Pancreas (tissue), 10 donors: ENCODE measurements around the gene NXPH4. TPM values are rescaled to one million over a fixed set of nuclear protein-coding genes. Genes with fewer than 3 reads are reported as not detected.

ENCODE experiments used
- ATAC-seq, 4 donors: fragments of 200-7000 bp; cut with Tn5 transposase; one replicate each; pipeline versions ENCODE4 v1.8.0 to v1.9.1; 2020; ENCODE audit warnings: mild to moderate bottlenecking in 4 of 4, moderate library complexity in 4 of 4
- DNase-seq, 6 donors: peaks; one replicate each; pipeline ENCODE4 v3.0.0-alpha.2; 2020
- FAIRE-seq: peaks from 2 replicates; lab custom pipeline; 2012; peaks lifted over from hg19 to GRCh38; lab: Jason Lieb, UNC
- H3K27ac ChIP-seq, 4 donors: fragments of 200-600 bp; sonication (generic); 1 replicate in 3 of 4; 2 replicates in 1 of 4; pipeline versions ENCODE4 v1.5.0 to v1.8.0; 2020
- H3K27me3 ChIP-seq, 4 donors: fragments of 200-600 bp; one replicate each; pipeline ENCODE4 v1.8.0; 2021
- H3K36me3 ChIP-seq, 3 donors: fragments of 200-600 bp; sonication (generic) in 1 of 3; one replicate each; pipeline versions ENCODE4 v1.5.0 to v1.8.0; 2020 to 2021
- H3K4me1 ChIP-seq, 3 donors: fragments of 200-600 bp; one replicate each; pipeline ENCODE4 v1.8.0; 2021
- H3K4me3 ChIP-seq, 4 donors: fragments of 200-600 bp; sonication (generic) in 2 of 4; one replicate each; pipeline versions ENCODE4 v1.5.0 to v1.8.0; 2020 to 2021
- H3K9me3 ChIP-seq, 4 donors: fragments of 200-600 bp; one replicate each; pipeline ENCODE4 v1.8.0; 2021
- WGBS, 2 donors: extraction: QIAGEN DNeasy Blood & Tissue Kit; methylation state at CpG; one replicate each; pipeline ENCODE4 v1.1.7; 2013; 5-methylcytosine and 5-hydroxymethylcytosine counted together
- intact Hi-C, 3 donors: fragments of 100-400 bp; cut with DNase I; formaldehyde crosslinking; loops; one replicate each; pipeline versions ENCODE4 v1.11.1 to v1.14.2; 2022
- polyA plus RNA-seq, 2 donors: library from polyadenylated mRNA; stranded (reverse); fragments of 200-250 nt; gene quantifications; one replicate each; pipeline ENCODE4 v1.2.3, GENCODE V29; 2013
- total RNA-seq, 6 donors: library from RNA; stranded (reverse); fragmentation: NEBNext Ultra II Directional in 4 of 6; extraction: Animal tissue kit (Norgen Biotek cat#: 25700) in 4 of 6; gene quantifications; one replicate each; pipeline versions ENCODE4 v1.2.1 to v1.2.4, GENCODE V29; 2021 to 2023
- TF ChIP-seq, protein P1 (sequence below), 4 donors: fragments of 200-600 bp; sonication (generic) in 3 of 4; IDR thresholded peaks; one replicate each; pipeline versions ENCODE4 v1.5.0 to v1.8.0; 2021; ENCODE audit warnings: antibody characterized with exemption in 4 of 4
- donor health status: healthy with polysubstance abuse.
- donor health status: DM: no; HTN: no; CAD: no; lungs with moderate emphysema.
- donor health status: DM: no; HTN: no; CAD: no.
- donor health status: control.
- donor health status: control.
- donor health status: Bipolar disorder and iron deficiency.
- donor health status: DM: yes; HTN: yes; CAD: no.
- donor health status: DM: no; HTN: no; CAD: no.
- donor health status: DM: no; HTN: no; CAD: no.
- donor health status: DM: yes; HTN: yes; CAD: no.

The NXPH4 gene
- total and polyA plus RNA-seq, 8 donors = 0.28 to 3.3 (median 0.79) TPM

DNA sequence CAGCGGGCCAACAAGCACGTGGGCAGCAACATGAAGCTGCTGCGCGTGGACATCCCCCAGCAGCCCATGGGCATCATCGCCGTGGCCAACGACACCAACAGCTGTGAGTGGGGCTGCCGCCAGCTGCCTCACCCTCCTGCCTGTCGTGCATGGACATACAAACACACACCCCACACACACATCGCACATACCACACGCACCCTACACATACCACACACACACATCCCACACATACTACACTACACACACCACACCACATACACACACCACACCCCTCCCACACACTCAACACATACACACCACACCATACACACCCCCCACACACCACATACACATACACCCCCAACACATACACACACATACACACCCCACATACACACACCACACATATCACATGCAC lies 25.2 kb upstream of the NXPH4 start:
- Histone ChIP-seq H3K4me1 (no peaks in the 10 kb centered on the region), H3K4me3 (no peak overlapping the region), H3K9me3 (no peaks in the 10 kb centered on the region), H3K27me3 (no peaks in the 10 kb centered on the region), H3K36me3 (no peaks in the 10 kb centered on the region), H3K27ac (no peak overlapping the region)
- intact Hi-C loops = no loop called here
- TF ChIP-seq, protein P1, sequence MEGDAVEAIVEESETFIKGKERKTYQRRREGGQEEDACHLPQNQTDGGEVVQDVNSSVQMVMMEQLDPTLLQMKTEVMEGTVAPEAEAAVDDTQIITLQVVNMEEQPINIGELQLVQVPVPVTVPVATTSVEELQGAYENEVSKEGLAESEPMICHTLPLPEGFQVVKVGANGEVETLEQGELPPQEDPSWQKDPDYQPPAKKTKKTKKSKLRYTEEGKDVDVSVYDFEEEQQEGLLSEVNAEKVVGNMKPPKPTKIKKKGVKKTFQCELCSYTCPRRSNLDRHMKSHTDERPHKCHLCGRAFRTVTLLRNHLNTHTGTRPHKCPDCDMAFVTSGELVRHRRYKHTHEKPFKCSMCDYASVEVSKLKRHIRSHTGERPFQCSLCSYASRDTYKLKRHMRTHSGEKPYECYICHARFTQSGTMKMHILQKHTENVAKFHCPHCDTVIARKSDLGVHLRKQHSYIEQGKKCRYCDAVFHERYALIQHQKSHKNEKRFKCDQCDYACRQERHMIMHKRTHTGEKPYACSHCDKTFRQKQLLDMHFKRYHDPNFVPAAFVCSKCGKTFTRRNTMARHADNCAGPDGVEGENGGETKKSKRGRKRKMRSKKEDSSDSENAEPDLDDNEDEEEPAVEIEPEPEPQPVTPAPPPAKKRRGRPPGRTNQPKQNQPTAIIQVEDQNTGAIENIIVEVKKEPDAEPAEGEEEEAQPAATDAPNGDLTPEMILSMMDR (IDR thresholded peaks at IDR 0.05) = no peak
- ATAC-seq (no peak), DNase-seq (no peak), FAIRE-seq (no peak)
- WGBS, 2 donors = 94% methylated on average over 11 of the region's 11 CpGs

DNA sequence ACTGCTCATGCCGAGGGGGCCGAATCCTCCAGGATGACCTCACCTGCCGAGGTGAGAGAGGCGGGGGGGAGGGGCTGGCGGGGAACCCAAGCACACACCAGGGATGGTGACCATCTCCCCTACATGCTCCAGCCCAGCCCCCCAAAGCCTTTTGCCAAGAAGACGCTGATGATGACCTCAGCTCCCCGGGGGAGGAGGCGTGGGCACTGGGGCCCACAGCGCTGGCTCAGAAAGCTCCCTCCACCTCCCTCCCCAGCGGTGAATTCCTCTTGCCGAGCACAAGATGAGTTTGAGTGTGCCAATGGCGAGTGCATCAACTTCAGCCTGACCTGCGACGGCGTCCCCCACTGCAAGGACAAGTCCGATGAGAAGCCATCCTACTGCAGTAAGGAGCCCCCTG lies 23.7 kb upstream of the NXPH4 start:
- Histone ChIP-seq H3K27ac (no peak overlapping the region), H3K4me3 (no peak overlapping the region), H3K27me3 (no peaks in the 10 kb centered on the region), H3K36me3 (no peaks in the 10 kb centered on the region), H3K9me3 (no peaks in the 10 kb centered on the region), H3K4me1 (no peaks in the 10 kb centered on the region)
- FAIRE-seq (no peak), DNase-seq (no peak), ATAC-seq (no peak)
- TF ChIP-seq, protein P1 (IDR thresholded peaks at IDR 0.05) = no peak
- intact Hi-C loops = no loop called here
- 88 to 93% methylated on average over 16 of the region's 16 CpGs for WGBS, 2 donors

DNA sequence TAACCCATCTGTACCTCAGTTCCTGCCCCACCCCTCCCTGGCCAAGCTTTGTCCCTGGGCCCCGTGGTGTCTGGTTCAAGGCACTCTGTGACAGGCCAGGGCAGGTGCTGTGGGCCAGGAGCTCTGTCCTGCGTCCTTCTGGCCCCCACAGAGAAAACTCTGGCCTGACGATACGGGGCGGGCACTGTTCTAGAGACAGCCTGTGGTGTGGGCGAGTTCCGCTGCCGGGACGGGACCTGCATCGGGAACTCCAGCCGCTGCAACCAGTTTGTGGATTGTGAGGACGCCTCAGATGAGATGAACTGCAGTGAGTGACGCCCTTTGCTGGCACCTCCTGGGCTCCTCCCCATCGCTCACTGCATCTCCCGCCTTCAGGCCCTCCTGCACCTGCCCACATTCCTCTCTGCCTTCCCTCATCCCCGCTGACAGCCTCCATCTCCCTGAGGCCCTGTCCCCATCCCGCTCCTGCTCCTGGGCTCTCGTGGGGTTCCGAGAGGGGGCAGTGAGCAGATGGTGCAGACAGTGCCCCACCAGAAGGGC lies 22.8 kb upstream of the NXPH4 start:
- DNase-seq = no peak
- TF ChIP-seq, protein P1 (IDR thresholded peaks at IDR 0.05) = no peak
- H3K36me3 ChIP-seq = no peaks in the 10 kb centered on the region
- 84 to 89% methylated on average over 19 of the region's 19 CpGs for WGBS, 2 donors
- no peaks in the 10 kb centered on the region for H3K4me1 ChIP-seq
- no peaks in the 10 kb centered on the region for H3K9me3 ChIP-seq
- no peak overlapping the region for H3K4me3 ChIP-seq
- no peak overlapping the region for H3K27ac ChIP-seq
- no peak for ATAC-seq
- intact Hi-C loops = no loop called here
- no peak for FAIRE-seq
- no peaks in the 10 kb centered on the region for H3K27me3 ChIP-seq

DNA sequence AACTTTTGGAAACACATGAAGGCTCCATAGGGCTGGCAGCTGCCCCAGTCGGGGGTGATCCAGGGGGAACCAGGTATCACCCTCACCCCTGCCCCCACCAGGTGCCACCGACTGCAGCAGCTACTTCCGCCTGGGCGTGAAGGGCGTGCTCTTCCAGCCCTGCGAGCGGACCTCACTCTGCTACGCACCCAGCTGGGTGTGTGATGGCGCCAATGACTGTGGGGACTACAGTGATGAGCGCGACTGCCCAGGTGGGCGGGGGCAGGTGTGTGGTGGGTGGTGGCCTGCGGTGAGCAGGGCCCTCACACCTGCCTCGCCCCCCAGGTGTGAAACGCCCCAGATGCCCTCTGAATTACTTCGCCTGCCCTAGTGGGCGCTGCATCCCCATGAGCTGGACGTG lies 22.3 kb upstream of the NXPH4 start:
- Histone ChIP-seq H3K27ac (no peak overlapping the region), H3K4me3 (no peak overlapping the region), H3K36me3 (no peaks in the 10 kb centered on the region), H3K4me1 (no peaks in the 10 kb centered on the region), H3K27me3 (no peaks in the 10 kb centered on the region), H3K9me3 (no peaks in the 10 kb centered on the region)
- DNase-seq = no peak
- 90 to 93% methylated on average over 18 of the region's 18 CpGs for WGBS, 2 donors
- TF ChIP-seq, protein P1 (IDR thresholded peaks at IDR 0.05) = no peak
- intact Hi-C loops = no loop called here
- FAIRE-seq = no peak
- no peak for ATAC-seq

DNA sequence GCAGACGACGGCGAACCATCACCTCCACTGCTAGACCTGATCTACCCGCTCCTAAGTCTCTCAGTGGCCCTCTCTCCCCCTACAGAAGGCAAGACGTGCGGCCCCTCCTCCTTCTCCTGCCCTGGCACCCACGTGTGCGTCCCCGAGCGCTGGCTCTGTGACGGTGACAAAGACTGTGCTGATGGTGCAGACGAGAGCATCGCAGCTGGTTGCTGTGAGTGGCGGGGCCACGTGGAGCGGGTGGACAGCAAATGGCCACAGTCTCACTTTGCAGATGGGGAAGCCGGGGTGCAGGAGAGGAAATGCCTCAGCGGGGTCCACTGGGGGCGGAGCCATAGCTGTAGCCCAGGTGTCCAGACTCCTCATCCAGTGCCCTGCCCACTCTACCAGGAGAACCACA lies 21.4 kb upstream of the NXPH4 start:
- intact Hi-C loops = no loop called here
- WGBS, 2 donors = 88 to 91% methylated on average over 19 of the region's 19 CpGs
- Histone ChIP-seq H3K9me3 (no peaks in the 10 kb centered on the region), H3K4me3 (no peak overlapping the region), H3K27ac (no peak overlapping the region), H3K4me1 (no peaks in the 10 kb centered on the region), H3K27me3 (no peaks in the 10 kb centered on the region), H3K36me3 (no peaks in the 10 kb centered on the region)
- TF ChIP-seq, protein P1 (IDR thresholded peaks at IDR 0.05) = no peak
- ATAC-seq (no peak), DNase-seq (no peak), FAIRE-seq (no peak)
